HG03521 (cell line): Measurements from ENCODE around the gene EMB.
"Not testable (repeated sequence)": the region's sequence is repeated elsewhere in the genome, so short reads cannot be mapped to it uniquely, and the experiment has no call there.

Experiments used
- ATAC-seq: cut with Tn5 transposase; IDR thresholded peaks from one replicate; pipeline ENCODE4 v1.9.1; 2021; ENCODE audit warnings: mild to moderate bottlenecking, moderate library complexity; ENCODE audit not compliant: unreplicated experiment

EMB gene

DNA sequence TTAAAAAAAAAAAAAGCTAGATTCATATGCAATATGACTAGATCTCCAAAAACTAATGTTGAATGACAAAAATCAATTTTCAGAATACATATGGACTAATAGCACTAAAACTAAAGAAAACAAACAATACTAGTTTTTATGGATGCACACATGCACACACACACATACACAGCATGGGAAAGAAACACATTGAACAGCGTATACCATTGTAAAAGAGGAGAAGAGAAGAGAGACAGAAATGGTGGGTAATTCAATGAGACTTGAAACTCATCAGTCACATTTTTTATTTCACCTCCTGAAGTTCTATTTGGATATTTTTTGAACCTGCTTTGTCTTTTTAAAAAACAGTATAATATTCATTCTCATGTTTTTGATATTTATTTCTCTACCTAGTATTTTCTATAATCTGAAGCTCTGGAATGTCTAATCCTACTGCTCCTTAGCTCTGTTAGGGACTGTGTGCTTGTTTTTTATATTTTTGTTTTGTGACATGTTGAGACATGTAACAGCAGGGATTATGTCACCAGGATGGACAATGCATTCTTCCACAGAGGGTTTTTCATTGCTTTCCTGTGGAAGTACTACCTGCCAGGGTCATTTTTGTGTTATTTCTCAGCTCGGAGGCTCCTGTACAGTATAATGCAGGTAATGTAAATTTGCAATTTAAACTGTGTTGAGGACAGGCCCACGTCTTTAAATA is 17.8 kb downstream of the EMB start:
- ATAC-seq = not testable (repeated sequence)

DNA sequence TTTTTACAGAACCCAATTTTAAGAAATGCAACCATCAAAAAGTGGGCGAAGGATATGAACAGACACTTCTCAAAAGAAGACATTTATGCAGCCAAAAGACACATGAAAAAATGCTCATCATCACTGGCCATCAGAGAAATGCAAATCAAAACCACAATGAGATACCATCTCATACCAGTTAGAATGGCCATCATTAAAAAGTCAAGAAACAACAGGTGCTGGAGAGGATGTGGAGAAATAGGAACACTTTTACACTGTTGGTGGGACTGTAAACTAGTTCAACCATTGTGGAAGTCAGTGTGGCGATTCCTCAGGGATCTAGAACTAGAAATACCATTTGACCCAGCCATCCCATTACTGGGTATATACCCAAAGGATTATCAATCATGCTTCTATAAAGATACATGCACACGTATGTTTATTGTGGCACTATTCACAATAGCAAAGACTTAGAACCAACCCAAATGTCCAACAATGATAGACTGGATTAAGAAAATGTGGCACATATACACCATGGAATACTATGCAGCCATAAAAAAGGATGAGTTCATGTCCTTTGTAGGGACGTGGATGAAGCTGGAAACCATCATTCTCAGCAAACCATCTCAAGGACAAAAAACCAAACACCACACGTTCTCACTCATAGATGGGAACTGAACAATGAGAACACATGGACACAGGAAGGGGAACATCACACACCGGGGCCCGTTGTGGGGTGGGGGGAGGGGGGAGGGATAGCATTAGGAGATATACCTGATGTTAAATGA is 19.7 kb downstream of the EMB start:
- not testable (repeated sequence) for ATAC-seq

DNA sequence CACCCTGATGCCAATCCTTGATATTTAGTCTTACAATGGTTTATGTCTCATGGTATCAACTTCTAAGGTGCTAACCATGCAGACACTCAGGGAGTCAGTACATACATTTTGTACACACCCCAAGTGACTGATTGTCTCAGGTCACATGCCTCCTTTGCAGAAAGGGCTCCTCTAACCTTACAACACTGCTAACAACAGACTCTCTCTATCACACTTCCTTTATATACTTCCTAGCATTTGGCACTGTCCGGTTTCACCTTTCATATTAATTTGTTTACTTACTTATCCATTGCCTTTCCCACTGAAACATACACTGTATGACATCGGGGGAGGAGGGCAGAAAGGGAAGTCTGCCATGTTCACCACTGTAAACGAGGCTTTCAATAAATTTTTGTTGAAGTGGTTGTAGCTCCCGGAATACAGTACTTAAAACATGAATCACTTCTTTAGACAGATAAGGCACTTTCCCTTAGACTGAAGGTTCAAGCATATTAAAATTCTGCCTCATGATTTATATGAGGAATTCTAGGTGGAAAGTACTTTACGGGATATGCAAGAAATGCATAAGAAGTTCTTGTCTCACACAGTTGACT is 20.6 kb downstream of the EMB start:
- ATAC-seq = no peak

DNA sequence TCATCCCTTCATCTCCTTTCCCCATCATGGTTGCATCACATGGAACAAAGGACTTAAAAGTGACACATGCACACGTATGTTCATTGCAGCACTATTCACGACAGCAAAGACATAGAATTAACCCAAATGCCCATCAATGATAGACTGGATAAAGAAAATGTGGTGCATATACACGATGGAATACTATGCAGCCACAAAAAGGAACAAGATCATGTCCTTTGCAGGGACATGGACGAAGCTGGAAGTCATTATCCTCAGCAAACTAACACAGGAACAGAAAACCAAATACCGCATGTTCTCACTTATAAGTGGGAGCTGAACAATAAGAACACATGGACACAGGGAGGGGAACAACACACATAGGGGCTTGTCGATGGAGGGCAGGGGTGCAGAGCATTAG is 21.4 kb downstream of the EMB start:
- not testable (repeated sequence) for ATAC-seq

DNA sequence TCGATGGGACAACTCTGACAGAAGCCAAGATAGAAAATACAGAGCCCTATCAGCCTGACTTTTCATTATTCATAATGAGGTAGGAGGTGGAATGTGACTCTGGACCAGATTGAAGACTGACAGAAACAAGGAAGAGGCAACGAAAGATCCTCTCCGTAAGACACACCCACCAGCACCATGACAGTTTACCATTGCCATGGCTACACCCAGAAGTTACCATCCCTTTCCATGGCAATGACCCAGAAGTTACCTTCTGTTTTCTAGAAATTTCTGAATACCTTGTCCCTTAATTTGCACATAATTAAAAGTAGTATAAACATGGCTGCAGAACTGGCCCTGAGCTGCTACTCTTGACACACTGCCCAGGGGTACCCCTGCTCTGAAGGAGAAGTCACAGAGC is 24.5 kb downstream of the EMB start:
- not testable (repeated sequence) for ATAC-seq

DNA sequence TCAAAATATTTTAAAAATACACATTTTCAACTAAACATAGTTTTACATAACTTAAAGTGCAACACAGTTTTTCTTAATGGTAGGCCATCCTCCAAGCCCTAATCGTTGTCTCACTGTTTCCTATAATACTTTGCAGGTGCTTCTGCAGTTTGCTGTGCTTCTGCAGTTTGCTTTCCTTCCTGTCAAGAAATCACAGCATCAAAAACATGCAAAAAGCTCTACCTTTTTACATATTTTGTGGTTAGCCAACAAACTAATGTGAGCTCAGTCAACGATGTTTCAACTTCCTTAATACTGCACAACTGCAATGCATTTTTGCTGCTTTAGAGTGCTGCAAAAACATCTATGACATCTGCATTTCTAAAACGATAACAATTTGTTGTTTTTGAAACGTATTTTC is 25.2 kb downstream of the EMB start:
- peak; percentile 77 for ATAC-seq

DNA sequence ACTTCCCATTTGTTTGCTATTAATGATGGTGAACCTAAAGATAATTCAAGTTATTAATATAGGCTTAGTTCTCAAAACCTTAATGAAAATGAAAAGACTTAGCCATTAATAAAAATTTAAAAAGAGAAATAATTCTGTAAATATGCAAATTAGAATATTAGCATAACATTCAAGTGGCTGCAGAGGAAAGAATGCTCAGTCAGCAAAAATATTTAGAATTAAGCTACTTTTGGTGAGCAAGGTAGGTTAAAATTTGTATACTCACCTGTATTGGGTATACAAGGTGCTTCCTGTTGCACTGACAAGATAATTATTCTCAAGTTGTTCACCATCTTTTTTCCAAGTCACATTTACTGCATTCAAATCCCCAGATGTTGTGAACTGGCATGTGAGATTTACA is 30.2 kb downstream of the EMB start:
- not testable (repeated sequence) for ATAC-seq

DNA sequence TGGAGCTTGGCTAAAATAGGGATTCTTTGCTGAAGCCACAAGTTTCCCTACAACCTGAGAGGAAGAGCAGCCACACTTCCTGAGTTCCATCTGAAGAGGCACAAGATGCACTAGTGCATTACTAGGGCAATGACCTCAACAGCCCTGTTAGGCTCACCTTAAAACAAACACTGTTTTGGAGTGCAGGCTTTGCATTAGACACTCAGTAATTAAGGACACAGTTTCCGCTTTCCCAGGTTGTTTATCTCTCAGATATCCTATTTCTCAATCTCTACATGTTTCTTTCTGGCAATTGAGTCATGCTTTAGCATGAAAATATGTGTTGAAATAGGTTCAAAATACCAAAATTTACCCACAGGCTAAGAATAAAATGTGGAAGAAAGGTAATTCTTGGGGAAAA is 34.2 kb downstream of the EMB start:
- ATAC-seq = no peak

DNA sequence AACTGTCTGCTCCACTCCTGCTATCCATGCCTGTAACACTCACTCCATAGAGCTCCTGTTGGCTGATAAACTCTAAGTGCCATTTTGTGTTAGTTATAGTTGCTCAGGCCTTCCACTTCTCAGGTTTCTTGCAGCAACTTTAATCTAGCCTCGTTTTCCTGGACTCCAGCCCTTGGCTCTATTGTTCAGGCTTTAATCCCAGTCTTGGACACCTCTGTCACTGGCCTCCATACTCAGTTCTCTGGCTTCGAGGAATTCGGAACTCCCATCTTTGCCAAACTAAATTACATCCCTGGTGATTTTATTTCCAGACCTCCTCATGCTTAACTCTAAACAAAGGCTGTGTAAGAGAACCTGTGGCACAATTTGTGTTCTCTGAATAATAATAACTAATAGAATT is 39.8 kb downstream of the EMB start:
- ATAC-seq = no peak

DNA sequence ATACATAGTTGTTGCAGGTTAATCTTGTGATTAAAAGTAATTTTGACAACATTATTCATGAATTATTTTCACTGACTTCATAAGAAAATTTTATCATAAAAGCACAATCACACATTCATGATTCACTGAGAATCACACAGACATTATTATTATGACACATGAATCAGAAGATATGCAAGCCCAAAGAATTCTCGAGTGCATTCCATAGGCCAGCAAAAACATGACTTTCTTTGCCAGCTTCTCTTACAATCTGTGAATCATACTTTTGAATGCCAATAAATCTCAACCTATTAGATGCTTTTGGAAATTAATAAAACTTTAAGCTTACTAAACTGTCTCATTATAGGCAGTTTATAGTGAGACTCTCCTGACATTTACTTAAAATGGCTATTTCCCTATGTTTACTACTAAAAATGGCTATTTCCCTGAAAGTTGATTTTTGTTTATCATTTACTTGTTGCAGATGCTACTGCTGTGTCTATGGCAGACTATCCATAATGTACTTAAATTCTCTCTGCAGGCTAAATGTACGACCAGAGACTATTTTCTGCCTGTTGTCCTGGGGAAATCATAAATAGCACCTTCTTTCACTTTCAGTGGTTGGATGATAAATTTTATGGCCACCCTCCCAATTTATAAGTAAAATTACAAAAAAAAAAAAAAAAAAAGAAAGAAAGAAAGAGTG is 47.0 kb downstream of the EMB start:
- not testable (repeated sequence) for ATAC-seq

DNA sequence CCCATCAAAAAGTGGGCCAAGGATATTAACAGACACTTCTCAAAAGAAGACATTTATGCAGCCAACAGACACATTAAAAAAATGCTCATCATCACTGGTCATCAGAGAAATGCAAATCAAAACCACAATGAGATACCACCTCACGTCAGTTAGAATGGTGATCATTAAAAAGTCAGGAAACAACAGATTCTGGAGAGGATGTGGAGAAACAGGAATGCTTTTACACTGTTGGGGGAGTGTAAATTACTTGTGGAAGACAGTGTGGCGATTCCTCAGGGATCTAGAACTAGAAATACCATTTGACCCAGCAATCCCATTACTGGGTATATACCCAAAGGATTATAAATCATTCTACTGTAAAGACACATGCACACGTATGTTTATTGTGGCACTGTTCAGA is 48.8 kb downstream of the EMB start:
- ATAC-seq = not testable (repeated sequence)

DNA sequence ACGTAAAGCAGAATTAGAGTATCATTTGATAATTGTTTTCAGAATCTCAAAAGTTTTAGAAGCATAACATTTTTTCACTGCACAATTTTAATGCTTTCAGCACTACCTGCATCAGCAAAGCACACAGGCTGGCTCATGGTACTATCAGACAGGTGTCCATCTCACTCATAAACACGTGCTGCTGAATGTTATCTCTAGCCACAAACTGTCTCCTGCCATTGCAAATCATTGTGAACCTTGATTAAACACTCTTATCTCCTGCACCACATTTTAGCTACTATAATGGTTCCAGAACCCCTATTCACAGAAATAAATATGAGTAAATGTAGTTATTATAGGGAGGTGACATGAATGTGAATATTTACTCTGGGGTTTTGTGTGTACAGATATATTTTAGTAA is 56.7 kb downstream of the EMB start:
- not testable (repeated sequence) for ATAC-seq

DNA sequence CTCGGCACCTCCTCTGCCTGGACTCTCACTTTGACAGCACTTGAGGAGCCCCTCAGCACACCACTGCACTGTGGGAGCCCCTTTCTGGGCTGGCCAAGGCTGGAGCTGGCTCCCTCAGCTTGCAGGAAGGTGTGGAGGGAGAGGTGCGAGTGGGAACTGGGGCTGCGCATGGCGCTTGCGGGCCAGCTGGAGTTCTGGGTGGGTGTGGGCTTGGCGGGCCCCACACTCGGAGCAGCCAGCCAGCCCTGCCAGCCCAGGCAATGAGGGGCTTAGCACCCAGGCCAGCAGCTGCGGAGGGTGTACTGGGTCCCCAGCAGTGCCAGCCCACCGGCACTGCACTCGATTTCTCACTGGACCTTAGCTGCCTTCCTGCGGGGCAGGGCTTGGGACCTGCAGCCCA is 64.4 kb downstream of the EMB start:
- ATAC-seq = not testable (repeated sequence)

DNA sequence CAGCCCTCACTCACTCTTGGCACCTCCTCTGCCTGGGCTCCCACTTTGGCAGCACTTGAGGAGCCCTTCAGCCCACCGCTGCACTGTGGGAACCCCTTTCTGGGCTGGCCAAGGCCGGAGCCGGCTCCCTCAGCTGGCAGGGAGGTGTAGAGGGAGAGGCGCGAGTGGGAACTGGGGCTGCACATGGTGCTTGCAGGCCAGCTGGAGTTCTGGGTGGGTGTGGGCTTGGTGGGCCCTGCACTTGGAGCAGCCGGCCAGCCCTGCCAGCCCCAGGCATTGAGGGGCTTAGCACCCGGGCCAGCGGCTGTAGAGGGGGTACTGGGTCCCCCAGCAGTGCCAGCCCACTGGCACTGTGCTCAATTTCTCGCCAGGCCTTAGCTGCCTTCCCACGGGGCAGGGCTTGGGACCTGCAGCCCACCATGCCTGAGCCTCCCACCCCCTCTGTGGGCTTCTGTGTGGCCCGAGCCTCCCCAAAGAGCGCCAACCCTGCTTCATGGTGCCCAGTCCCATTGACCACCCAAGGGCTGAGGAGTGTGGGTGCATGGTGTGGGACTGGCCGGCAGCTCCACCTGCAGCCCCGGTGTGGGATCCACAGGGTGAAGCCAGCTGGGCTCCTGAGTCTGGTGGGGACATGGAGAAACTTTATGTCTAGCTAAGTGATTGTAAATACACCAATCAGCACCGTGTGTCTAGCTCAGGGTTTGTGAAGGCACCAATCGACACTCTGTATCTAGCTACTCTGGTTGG is 71.6 kb downstream of the EMB start:
- not testable (repeated sequence) for ATAC-seq

DNA sequence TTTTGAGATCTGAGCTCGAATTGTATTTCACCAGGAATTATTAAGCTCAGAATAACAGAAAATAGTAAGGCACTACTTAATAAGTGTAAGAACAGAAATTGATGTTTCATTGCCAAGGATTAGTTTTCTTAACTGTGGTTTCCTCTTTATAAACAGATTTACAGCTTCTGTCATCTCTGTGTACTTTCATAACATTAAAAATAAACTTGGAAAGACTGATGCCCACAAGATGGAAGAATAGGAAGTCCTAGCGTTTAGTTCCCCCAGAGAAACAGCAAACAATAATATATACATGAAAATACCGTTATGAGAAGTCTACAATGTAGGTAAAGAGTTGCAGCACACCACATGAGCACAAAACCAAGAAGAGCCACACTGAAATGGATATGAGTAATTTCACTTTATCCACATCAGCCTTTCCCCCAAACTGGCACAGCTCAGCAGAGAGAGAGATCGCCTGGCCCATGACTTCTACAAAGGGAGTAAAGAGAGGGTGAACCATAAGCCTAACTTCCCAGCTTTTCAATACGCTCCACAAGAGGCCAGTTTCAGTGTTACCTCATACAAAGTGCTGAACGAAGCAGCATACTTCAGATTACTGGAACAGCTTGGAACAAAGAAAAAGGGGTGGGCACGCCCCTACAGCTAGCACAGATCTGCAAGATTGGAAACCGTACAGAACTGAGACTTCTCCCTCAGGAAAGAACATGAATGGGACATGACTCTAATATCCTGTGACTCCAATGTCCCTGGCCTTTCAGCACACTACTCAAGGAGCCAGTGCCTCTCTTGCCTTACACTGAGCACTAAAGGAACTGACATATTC is 75.4 kb downstream of the EMB start:
- ATAC-seq = no peak

DNA sequence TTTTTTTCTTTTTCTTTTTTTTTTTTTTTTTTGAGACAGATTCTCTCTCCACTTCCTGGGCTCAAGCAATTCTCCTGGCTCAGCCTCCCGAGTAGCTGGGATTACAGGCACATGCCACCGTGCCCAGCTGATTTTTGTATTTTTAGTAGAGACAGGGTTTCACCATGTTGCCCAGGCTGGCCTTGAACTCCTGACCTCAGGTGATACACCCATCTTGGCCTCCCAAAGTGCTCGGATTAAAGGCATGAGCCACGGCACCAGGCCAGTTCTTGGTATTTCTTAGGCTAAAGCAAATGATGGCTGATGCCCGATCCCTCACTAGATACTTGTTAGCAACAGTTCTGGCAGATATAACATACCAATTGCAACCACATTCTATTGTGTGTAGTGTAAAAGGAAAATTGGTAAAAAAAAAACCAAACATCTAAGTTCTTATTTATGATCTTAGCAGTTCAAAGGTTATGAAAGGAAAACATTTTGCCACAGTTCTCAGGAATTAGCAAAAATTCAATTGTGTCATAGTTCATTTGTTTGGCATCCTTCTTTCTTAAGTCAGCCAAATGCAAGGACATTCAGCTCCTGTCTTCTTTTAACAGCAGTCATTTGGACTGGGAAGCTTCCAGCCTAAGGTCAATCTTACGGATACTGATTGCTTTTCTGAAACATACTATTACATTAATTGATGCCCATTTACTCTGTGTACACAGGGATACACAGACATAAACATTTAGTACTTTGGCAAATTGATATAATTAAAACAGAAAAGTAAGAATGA is 76.4 kb downstream of the EMB start:
- ATAC-seq = not testable (repeated sequence)

DNA sequence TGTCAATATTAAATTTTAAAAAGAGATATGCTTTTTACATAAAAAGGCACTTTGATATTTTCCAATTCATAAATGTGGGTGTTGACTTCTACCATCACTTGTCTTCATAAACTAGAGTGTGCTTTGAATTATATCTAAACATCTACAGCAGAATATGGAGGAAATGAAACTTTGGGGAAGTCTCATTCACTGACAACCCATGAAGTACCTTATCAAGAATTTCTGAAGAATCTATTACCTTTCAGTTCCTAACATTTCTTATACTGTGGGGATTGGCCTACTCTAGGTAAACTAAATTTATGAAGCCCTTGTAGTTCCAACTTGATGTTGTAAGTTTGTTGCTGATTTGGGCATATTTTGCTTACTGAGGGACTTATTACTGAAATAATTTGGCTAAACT is 81.9 kb downstream of the EMB start:
- ATAC-seq = no peak

DNA sequence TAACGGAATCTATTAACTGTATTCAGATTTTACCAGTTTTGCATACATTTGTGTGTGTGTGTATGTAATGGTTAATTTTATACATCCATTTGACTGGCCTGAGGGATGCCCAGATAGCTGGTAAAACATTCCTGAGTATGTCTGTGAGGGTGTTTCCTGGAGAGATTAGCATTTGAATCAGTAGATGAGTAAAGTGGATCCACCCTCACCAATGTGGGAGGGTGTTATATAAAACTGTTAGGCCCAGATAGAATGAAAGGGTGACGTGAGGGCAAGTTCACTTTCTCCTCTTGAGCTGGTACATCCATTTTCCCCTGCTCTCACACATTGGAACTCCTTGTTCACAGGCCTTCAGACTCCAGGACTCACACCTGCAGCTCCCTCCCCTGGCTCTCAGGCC is 88.7 kb downstream of the EMB start:
- ATAC-seq = no peak
